ENCODE measurements around the gene BSN. TPM values are rescaled to one million over a fixed set of nuclear protein-coding genes. Genes with fewer than 3 reads are reported as not detected.

The BSN gene
- total RNA-seq, 1 donor from 2014 or later: 0.77 TPM

DNA sequence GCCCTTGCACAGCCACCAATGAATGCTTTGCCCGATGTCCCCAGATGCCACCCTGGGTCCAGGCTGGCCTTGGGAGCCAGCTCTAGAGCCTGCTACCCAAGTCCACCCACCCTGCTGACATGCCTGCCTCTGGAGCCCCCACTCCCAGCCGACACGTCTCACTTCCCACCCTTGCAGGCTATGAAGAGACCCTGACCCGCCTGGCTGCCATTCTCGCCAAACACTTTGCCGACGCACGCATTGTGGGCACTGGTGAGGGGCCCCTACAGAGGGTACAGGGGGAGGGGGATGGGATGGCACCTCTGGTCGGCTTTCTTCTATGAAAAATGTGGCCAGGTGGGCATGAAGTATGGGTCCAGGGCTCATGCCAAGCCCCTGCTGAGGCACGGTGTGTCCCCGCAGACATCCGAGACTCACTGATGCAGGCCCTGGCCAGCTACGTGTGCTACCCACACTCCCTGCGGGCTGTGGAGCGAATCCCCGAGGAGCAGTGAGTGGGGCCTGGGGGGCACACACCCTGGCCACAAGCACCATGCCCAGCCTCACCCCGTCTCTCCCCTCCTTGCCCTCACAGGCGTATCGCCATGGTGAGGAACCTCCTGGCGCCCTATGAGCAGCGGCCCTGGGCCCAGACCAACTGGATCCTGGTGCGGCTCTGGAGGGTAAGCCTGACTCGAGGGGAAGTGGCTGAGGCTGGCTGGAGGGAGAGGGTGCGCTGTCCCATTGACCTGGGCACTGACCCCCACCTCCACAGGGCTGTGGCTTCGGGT is 159.2 kb downstream of the BSN start:
- H3K27ac Mint-ChIP-seq (ENCODE audit: unreplicated experiment): no peak overlapping the region
- no peak overlapping the region for H3K4me3 Mint-ChIP-seq (ENCODE audit: unreplicated experiment)
- TF ChIP-seq, protein P1, sequence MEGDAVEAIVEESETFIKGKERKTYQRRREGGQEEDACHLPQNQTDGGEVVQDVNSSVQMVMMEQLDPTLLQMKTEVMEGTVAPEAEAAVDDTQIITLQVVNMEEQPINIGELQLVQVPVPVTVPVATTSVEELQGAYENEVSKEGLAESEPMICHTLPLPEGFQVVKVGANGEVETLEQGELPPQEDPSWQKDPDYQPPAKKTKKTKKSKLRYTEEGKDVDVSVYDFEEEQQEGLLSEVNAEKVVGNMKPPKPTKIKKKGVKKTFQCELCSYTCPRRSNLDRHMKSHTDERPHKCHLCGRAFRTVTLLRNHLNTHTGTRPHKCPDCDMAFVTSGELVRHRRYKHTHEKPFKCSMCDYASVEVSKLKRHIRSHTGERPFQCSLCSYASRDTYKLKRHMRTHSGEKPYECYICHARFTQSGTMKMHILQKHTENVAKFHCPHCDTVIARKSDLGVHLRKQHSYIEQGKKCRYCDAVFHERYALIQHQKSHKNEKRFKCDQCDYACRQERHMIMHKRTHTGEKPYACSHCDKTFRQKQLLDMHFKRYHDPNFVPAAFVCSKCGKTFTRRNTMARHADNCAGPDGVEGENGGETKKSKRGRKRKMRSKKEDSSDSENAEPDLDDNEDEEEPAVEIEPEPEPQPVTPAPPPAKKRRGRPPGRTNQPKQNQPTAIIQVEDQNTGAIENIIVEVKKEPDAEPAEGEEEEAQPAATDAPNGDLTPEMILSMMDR (IDR thresholded peaks at IDR 0.05): no peak
- H3K36me3 Mint-ChIP-seq (ENCODE audit: low read depth): peaks cover 2% of the 10 kb centered on the region
- peaks cover 1% of the 10 kb centered on the region for H3K4me1 Mint-ChIP-seq (ENCODE audit: low read depth)
- H3K9me3 Mint-ChIP-seq (ENCODE audit: low read depth): no peaks in the 10 kb centered on the region
- peak; percentile 87 for DNase-seq (ENCODE audit: low spot score)
- no peaks in the 10 kb centered on the region for H3K27me3 Mint-ChIP-seq (ENCODE audit: low read depth)

DNA sequence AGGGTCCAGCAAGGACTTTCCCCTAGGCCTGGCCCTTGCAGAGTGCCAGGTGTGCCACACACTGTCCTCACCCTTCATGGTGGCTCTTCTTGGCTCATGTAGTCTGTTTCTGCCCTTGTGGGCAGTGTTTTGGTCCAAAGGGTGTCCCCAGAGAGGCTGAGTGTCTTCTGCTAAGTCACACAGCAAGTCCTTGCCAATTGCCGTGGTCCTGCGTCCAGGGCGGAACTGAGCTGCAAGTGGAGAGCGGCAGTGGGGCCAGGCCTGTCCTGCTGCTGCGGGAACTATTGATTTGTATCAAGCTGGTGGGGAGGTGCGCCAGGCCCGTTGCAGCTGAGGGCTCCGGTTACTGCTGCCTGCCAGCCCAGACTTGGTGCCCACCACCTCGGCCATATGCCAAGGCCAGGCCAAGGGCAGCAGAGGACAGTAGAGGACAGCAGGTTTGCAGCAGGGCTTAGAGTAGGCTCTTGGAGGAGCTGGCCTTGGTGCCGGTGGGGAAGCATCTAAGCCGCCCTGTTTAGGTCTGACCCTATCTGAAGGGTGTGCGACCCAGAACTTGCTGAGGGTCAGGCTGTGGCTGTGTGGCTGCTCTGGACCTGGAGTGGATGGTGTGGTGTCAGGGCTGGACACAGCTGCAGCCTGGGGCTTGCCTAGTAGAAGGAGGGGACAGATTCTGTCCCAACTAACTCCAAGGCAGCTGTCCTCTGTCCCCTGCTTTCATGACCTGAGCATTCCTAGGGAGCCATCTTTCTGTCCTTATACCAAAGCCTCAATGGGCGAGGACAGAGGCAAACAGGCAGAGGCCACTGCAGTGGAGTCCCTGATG is 160.7 kb downstream of the BSN start:
- Mint-ChIP-seq H3K4me3 (ENCODE audit: unreplicated experiment) (no peak overlapping the region), H3K27ac (ENCODE audit: unreplicated experiment) (no peak overlapping the region), H3K36me3 (ENCODE audit: low read depth) (peaks cover 2% of the 10 kb centered on the region), H3K9me3 (ENCODE audit: low read depth) (no peaks in the 10 kb centered on the region), H3K27me3 (ENCODE audit: low read depth) (no peaks in the 10 kb centered on the region), H3K4me1 (ENCODE audit: low read depth) (peaks cover 16% of the 10 kb centered on the region)
- no peak for DNase-seq (ENCODE audit: low spot score)
- TF ChIP-seq, protein P1 (IDR thresholded peaks at IDR 0.05): no peak

- TF ChIP-seq, protein P1 (IDR thresholded peaks at IDR 0.05): no peak
- Mint-ChIP-seq H3K9me3 (ENCODE audit: low read depth) (no peaks in the 10 kb centered on the region), H3K4me1 (ENCODE audit: low read depth) (peaks cover 20% of the 10 kb centered on the region), H3K36me3 (ENCODE audit: low read depth) (peaks cover 2% of the 10 kb centered on the region), H3K27ac (ENCODE audit: unreplicated experiment) (no peak overlapping the region), H3K27me3 (ENCODE audit: low read depth) (no peaks in the 10 kb centered on the region), H3K4me3 (ENCODE audit: unreplicated experiment) (no peak overlapping the region)
- DNase-seq (ENCODE audit: low spot score): no peak
These were observed 161.4 kb downstream of the BSN start for GRCh38 chr3:49715611-49716121.

DNA sequence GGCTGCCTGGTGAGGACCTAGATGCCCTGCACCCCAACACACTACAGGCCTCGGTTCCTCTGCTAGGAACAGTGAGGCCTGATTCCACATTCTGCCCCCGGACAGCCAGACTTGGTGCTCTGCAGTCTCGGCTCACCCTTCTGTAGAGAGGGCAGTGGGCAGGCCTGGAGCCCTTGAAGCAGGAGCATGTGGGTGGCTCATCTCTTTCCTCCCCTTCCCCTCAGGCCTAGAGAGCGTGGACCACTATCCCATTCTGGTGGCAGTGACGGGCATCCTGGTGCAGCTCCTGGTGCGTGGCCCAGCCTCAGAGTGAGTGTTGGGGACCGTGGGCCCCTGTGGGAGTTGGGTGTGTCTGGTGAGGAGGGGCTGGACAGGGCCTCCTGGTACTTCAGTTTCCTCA is 161.9 kb downstream of the BSN start:
- Mint-ChIP-seq H3K4me3 (ENCODE audit: unreplicated experiment) (no peak overlapping the region), H3K4me1 (ENCODE audit: low read depth) (peaks cover 25% of the 10 kb centered on the region)

More for the DNA sequence above, 161.9 kb downstream of the BSN start:
- no peaks in the 10 kb centered on the region for H3K27me3 Mint-ChIP-seq (ENCODE audit: low read depth)
- no peak overlapping the region for H3K27ac Mint-ChIP-seq (ENCODE audit: unreplicated experiment)
- peaks cover 1% of the 10 kb centered on the region for H3K36me3 Mint-ChIP-seq (ENCODE audit: low read depth)
- no peaks in the 10 kb centered on the region for H3K9me3 Mint-ChIP-seq (ENCODE audit: low read depth)
- DNase-seq (ENCODE audit: low spot score): no peak
- TF ChIP-seq, protein P1 (IDR thresholded peaks at IDR 0.05): no peak

All from chondrocyte (in vitro differentiated cells).